Muscle layer of colon (tissue), 2 donors: Measurements from ENCODE around the gene HELZ2.
A peak's percentile ranks its signal among the peaks of the same experiment; 100 is the strongest.

Experiments used
- H3K27ac ChIP-seq: one replicate; pipeline ENCODE4 v1.7.0; 2013; ENCODE audit warnings: low read depth, mild to moderate bottlenecking, low read length, moderate library complexity
- H3K27me3 ChIP-seq, 2 donors: one replicate each; pipeline ENCODE4 v1.7.0; 2013; ENCODE audit warnings: low read length in 2 of 2, mild to moderate bottlenecking in 2 of 2; ENCODE audit not compliant: insufficient read depth in 2 of 2, control insufficient read depth in 1 of 2
- H3K36me3 ChIP-seq: one replicate; pipeline ENCODE4 v1.7.0; 2013; ENCODE audit warnings: mild to moderate bottlenecking, low read length; ENCODE audit not compliant: insufficient read depth
- H3K4me1 ChIP-seq: one replicate; pipeline ENCODE4 v1.7.0; 2013; ENCODE audit warnings: mild to moderate bottlenecking, low read length; ENCODE audit not compliant: insufficient read depth
- H3K4me3 ChIP-seq, 2 donors: one replicate each; pipeline ENCODE4 v1.7.0; 2013; ENCODE audit warnings: low read length in 2 of 2, low read depth in 1 of 2, mild to moderate bottlenecking in 1 of 2, moderate library complexity in 1 of 2
- H3K9ac ChIP-seq: one replicate; pipeline ENCODE4 v1.7.0; 2013; ENCODE audit warnings: low read length
- H3K9me3 ChIP-seq: one replicate; pipeline ENCODE4 v1.7.0; 2013; ENCODE audit warnings: mild to moderate bottlenecking, low read length
- donor health status: abdominal sarcoma.
- donor health status: Adenocarcinoma of cecum.

HELZ2 gene

DNA sequence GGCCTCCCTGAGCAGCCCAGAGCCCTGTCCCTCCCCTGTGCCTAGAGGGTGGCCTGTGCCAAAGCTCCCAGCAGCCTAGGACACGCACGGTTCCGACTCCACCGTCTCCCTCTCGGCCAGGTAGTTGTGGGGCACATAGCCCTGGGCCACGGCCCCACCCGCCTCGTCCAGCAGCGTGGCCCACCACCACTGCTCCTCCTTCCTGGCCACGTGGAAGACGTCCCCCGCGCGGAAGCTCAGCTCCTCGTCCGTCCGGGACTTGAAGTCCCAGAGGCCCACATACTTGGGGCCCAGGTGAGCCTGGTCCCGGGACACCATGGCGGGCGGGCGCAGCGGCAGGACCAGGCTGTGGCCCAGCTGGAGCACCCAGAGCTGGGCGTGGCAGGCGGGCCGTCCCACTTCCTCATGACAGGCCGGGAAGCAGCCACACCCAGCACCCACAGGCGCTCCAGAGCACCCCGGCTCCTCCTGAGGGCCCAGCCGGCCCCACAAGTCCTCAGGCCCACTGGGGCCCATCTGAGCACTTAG, 37.0 kb downstream of the HELZ2 start, which contains the start of gene PTK6:
TSS of gene PTK6 (minus strand) at position 380 of the 528 bp plus-strand sequence. CDS start at position 318, 62 bp downstream.
- H3K27ac ChIP-seq, result no peak within 1 kb of the TSS
- H3K36me3 ChIP-seq, result no peaks in the 10 kb centered on the region
- H3K4me1 ChIP-seq, result no peaks in the 10 kb centered on the region
- peak within 1 kb of the TSS in 1 of 2 donors; percentile 21 for H3K4me3 ChIP-seq
- peaks cover 0 to 41% of the 10 kb centered on the region in 2 donors for H3K27me3 ChIP-seq
- no peaks in the 10 kb centered on the region for H3K9me3 ChIP-seq
- H3K9ac ChIP-seq, result no peak within 1 kb of the TSS

- Histone ChIP-seq H3K27me3 (peaks cover 0 to 41% of the 10 kb centered on the region in 2 donors), H3K4me1 (no peaks in the 10 kb centered on the region), H3K36me3 (no peaks in the 10 kb centered on the region), H3K4me3 (no peak overlapping the region), H3K27ac (no peak overlapping the region), H3K9ac (no peak overlapping the region), H3K9me3 (no peaks in the 10 kb centered on the region)
These were observed 37.6 kb downstream of the HELZ2 start for GRCh38 chr20:63536241-63536977.

- Histone ChIP-seq H3K4me1 (no peaks in the 10 kb centered on the region), H3K9me3 (no peaks in the 10 kb centered on the region), H3K4me3 (no peak overlapping the region), H3K27me3 (peaks cover 0 to 48% of the 10 kb centered on the region in 2 donors), H3K36me3 (no peaks in the 10 kb centered on the region), H3K27ac (no peak overlapping the region), H3K9ac (no peak overlapping the region)
These were observed 39.0 kb downstream of the HELZ2 start for GRCh38 chr20:63534831-63535651.

GRCh38 chr20:63534427-63534830, 39.6 kb downstream of the HELZ2 start:
- no peak overlapping the region for H3K9ac ChIP-seq
- H3K27me3 ChIP-seq, result peaks cover 0 to 50% of the 10 kb centered on the region in 2 donors
- no peaks in the 10 kb centered on the region for H3K4me1 ChIP-seq
- no peak overlapping the region for H3K4me3 ChIP-seq
- H3K27ac ChIP-seq, result no peak overlapping the region
- no peaks in the 10 kb centered on the region for H3K9me3 ChIP-seq
- H3K36me3 ChIP-seq, result no peaks in the 10 kb centered on the region

GRCh38 chr20:63533871-63534393, 40.1 kb downstream of the HELZ2 start:
- Histone ChIP-seq H3K27me3 (peaks cover 0 to 50% of the 10 kb centered on the region in 2 donors), H3K9ac (no peak overlapping the region), H3K27ac (no peak overlapping the region), H3K9me3 (no peaks in the 10 kb centered on the region), H3K4me3 (no peak overlapping the region), H3K36me3 (no peaks in the 10 kb centered on the region), H3K4me1 (no peaks in the 10 kb centered on the region)

DNA sequence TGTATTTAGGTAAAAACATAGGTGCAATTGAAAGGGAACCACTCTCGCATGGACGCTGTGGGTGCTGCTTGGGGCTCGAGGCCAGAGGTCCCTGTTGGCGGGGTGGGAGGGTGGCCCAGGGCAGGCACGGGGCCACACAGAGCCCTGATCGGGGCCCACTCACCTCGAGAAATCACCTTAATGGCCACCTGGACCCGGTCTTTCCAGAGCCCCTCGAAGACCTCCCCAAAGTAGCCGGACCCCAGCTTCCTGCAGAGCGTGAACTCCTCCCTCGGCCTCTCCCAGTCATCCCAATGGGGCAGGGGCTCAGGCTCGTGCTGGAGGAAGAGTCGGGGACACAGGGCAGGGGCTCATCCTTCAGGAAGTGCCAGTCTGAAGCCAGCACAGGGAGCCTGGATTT, 40.7 kb downstream of the HELZ2 start:
- H3K27me3 ChIP-seq, result peaks cover 0 to 50% of the 10 kb centered on the region in 2 donors
- H3K4me3 ChIP-seq, result no peak overlapping the region
- no peaks in the 10 kb centered on the region for H3K36me3 ChIP-seq
- no peak overlapping the region for H3K27ac ChIP-seq
- no peaks in the 10 kb centered on the region for H3K4me1 ChIP-seq
- no peaks in the 10 kb centered on the region for H3K9me3 ChIP-seq
- no peak overlapping the region for H3K9ac ChIP-seq

DNA sequence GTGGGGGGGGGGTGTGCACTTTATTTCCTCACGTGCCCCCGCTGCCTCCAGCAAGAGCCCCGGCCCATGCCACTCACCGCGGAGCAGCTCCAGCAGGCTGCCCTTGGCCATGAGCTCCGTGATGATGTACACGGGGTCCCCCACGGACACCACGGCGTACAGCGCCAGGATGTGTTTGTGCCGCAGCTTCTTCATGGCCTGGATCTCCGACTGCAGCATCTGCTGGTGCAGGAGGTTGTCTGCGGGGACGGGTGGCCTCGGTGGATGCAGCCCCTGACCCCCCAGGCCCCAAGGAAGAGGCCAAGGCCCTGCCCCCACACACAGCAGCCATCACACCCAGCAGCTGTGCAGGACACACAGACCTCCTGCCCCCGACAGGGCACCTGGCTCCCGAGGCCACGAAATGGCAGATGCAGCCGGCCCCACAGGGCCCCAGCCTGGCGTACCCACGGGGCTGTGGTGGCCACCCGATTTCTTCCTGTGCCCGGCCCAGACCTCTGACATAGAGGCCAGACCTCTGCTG, 41.5 kb downstream of the HELZ2 start:
- Histone ChIP-seq H3K9ac (no peak overlapping the region), H3K9me3 (no peaks in the 10 kb centered on the region), H3K27ac (no peak overlapping the region), H3K4me3 (no peak overlapping the region), H3K27me3 (peaks cover 0 to 47% of the 10 kb centered on the region in 2 donors), H3K36me3 (no peaks in the 10 kb centered on the region), H3K4me1 (no peaks in the 10 kb centered on the region)

GRCh38 chr20:63531686-63532448, 42.2 kb downstream of the HELZ2 start:
- H3K36me3 ChIP-seq, result no peaks in the 10 kb centered on the region
- no peaks in the 10 kb centered on the region for H3K4me1 ChIP-seq
- H3K4me3 ChIP-seq, result no peak overlapping the region
- no peak overlapping the region for H3K27ac ChIP-seq
- no peak overlapping the region for H3K9ac ChIP-seq
- peaks cover 0 to 41% of the 10 kb centered on the region in 2 donors for H3K27me3 ChIP-seq
- no peaks in the 10 kb centered on the region for H3K9me3 ChIP-seq

- H3K9me3 ChIP-seq, result no peaks in the 10 kb centered on the region
- H3K4me3 ChIP-seq, result no peak overlapping the region
- H3K27ac ChIP-seq, result no peak overlapping the region
- no peaks in the 10 kb centered on the region for H3K4me1 ChIP-seq
- H3K9ac ChIP-seq, result no peak overlapping the region
- H3K36me3 ChIP-seq, result no peaks in the 10 kb centered on the region
- H3K27me3 ChIP-seq, result peaks cover 0 to 37% of the 10 kb centered on the region in 2 donors
These were observed 43.3 kb downstream of the HELZ2 start for GRCh38 chr20:63530788-63531160.

GRCh38 chr20:63529861-63530787, 43.9 kb downstream of the HELZ2 start:
- Histone ChIP-seq H3K27me3 (peaks cover 0 to 34% of the 10 kb centered on the region in 2 donors), H3K4me3 (no peak overlapping the region), H3K27ac (no peak overlapping the region), H3K9me3 (no peaks in the 10 kb centered on the region), H3K36me3 (no peaks in the 10 kb centered on the region), H3K4me1 (no peaks in the 10 kb centered on the region), H3K9ac (no peak overlapping the region)
